HG03575 (cell line): ENCODE results near the gene PTRHD1.
"Not testable (repeated sequence)": the region's sequence is repeated elsewhere in the genome, so short reads cannot be mapped to it uniquely, and the experiment has no call there.

Source experiments
- ATAC-seq: cut with Tn5 transposase; IDR thresholded peaks from one replicate; pipeline ENCODE4 v1.9.1; 2021; ENCODE audit not compliant: unreplicated experiment, insufficient number of reproducible peaks, low FRiP score; ENCODE audit errors: extremely low read depth

PTRHD1 gene

DNA sequence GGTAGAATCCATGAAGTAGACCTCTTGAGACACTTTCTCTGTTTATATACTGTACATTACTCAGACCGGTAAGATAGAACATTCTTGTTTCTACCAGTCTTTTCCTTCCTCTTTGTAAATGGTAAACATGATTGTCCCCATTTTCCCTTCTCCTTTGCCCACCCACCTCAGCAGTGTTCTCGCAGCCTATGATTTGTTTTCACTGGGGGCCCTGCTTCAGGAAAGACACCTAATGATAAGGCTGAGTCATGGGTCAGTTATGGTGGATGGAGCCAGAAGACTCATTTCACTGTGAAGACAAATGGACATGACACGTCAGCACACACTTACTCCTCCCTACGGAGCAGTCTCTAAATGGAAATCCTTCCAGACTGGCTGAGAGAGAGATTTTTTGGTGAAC lies 23.7 kb upstream of the PTRHD1 start:
- no peak for ATAC-seq

GRCh38 chr2:24816404-24816803 lies 23.2 kb upstream of the PTRHD1 start:
- no peak for ATAC-seq

DNA sequence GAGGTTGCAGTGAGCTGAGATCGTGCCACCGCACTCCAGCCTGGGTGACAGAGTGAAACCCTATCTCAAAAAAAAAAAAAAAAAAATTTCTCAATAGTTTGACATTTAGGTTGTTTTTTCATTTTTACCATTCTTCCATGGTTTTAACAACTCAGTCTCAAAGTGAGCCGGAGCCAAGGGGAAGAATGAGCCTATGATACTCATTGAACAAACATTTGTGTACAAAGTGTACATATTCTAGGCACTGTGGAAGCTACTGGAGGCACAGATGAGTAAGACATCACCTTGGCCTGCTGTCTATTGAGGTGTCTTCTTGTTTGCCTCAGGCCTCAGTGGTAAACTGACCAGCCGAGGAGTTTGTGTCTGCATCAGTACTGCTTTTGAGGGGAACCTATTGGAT lies 22.0 kb upstream of the PTRHD1 start:
- no peak for ATAC-seq

GRCh38 chr2:24814516-24814915 lies 21.3 kb upstream of the PTRHD1 start:
- ATAC-seq: no peak

GRCh38 chr2:24813691-24814137 lies 20.5 kb upstream of the PTRHD1 start:
- ATAC-seq: no peak

DNA sequence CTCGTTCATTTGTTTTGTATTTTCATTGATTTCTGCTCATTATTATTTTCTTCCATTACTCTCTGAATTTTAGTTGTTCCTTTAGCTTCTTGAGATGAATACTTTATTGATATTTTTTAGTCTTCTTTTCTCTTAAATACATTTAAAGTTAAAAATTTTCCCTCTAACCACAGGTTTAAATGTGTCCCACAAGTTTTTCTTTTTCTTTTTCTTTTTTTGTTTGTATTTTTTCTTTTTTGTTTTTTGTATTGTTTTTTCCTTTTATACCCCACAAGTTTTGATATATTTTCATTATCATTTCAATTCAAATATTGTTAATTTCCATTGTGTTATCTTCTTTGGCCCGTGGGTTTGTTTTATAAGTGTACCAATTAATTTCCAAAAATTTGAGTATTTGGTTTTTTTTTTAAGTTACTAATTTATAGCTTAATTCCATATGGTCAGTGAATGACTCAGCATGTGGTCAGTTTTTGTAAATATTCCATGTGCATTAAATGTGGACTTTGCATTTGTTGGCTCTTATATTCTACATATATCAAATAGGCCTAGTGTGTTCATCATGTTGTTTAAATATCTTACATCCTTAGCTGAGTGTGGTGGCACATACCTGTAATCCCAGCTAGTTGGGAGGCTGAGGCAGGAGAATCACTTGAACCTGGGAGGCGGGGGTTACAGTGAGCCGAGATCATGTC lies 16.3 kb upstream of the PTRHD1 start:
- ATAC-seq: no peak

- ATAC-seq: no peak
These were observed 13.5 kb upstream of the PTRHD1 start for GRCh38 chr2:24806661-24807036.

GRCh38 chr2:24805811-24806660 lies 12.8 kb upstream of the PTRHD1 start:
- ATAC-seq: not testable (repeated sequence)

DNA sequence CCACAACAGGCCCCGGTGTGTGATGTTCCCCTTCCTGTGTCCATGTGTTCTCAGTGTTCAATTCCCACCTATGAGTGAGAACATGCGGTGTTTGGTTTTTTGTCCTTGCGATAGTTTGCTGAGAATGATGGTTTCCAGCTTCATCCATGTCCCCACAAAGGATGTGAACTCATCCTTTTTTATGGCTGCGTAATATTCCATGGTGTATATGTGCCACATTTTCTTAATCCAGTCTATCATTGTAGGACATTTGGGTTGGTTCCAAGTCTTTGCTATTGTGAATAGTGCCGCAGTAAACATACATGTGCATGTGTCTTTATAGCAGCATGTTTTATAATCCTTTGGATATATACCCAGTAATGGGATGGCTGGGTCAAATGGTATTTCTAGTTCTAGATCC lies 7.3 kb upstream of the PTRHD1 start:
- ATAC-seq: not testable (repeated sequence)

- no peak for ATAC-seq
These were observed 4.5 kb upstream of the PTRHD1 start for GRCh38 chr2:24797644-24798043.

- ATAC-seq: no peak
These were observed 707 bp upstream of the PTRHD1 start for GRCh38 chr2:24793761-24794435.

GRCh38 chr2:24792542-24792873 lies 683 bp downstream of the PTRHD1 start:
- ATAC-seq: no peak

DNA sequence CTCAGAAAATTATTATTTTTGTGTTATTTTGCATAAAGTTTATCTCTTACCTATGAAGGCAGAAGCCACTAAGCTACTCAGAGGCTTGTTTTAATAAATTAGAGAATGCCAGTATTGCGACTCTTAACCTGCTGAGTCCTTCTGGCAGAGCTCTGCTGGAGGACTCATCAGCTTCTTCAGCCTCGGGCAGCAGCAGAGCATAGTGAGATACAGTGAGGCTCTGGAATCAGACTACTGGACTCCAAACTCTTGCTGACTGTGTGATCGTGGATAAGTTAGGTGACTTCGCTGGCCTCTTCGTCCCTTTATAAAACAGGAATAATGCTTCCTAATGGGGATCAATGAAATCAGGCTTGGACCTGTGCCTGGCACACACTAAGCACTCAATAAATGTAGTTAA lies 1.7 kb downstream of the PTRHD1 start:
- no peak for ATAC-seq

- ATAC-seq: no peak
These were observed 4.4 kb downstream of the PTRHD1 start for GRCh38 chr2:24788816-24789215.

DNA sequence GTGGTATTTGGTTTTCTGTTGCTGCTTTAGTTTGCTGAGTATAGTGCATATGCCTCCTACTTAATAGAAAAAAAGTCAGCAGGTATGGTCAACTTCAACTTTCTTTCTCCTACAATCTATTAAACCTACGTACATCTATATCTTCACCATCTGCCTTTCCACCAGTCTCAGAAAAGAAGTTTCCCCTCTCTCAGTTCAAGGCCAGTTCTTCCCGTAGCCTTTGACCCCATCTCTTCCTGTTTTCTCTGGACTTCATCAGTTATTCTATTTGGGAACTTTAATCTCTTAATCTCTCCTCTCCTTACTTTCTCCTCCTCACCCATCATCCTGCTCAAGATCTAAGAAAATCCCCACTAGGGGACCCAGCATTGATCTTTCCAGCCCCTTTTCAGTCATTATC lies 5.7 kb downstream of the PTRHD1 start:
- no peak for ATAC-seq

GRCh38 chr2:24785671-24786321 lies 7.4 kb downstream of the PTRHD1 start:
- ATAC-seq: no peak

DNA sequence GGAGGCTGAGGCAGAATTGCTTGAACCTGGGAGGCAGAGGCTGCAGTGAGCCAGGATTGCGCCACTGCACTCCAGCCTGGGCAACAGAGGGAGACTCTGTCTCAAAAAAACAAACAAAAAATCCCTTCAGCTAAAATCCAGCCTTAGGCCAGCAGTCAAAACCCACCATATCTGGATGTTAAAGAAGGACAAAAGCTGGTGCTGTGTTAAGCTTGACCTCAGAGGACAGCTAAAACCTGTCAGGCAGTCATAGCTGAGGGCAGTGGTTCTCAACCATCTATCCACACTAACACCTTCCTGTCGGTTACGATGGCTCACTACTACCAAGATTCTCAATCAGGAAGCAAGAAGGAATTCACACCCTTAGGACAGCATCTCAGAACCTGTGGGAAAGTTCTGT lies 9.6 kb downstream of the PTRHD1 start:
- no peak for ATAC-seq

DNA sequence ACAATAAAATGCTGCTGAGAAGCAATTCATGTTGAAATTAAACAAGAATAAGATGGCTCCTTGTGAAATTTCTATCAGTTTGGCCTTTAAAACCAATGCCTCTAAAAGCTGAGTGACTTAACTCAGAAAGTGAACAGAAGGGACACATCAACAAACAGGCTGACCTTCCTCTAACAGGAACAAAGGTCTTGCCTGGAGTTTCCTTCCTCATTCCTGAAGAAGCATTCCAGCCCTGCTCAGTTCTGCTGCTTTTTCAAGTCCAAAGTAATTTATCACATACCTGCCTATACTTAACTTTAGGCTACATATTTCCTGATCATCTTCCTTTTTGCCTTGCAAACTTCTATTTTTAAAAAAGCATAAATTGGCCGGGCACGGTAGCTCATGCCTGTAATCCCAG lies 14.1 kb downstream of the PTRHD1 start:
- ATAC-seq: no peak

- ATAC-seq: no peak
These were observed 18.8 kb downstream of the PTRHD1 start for GRCh38 chr2:24774373-24774772.
